Mesothelial cell of epicardium (in vitro differentiated cells): ENCODE results near the gene DDHD1. TPM values are rescaled to one million over a fixed set of nuclear protein-coding genes. Genes with fewer than 3 reads are reported as not detected.

Source experiments
- DNase-seq, 2 experiments: peaks; one replicate each; pipeline ENCODE4 v3.0.0; 2021; ENCODE audit warnings: low spot score in 2 of 2; ENCODE audit not compliant: unreplicated experiment in 2 of 2
- H3K27ac Mint-ChIP-seq: 2 replicates; pipeline ENCODE4 v1.8.0; 2021; ENCODE audit warnings: mixed read lengths
- H3K27me3 Mint-ChIP-seq: 2 replicates; pipeline ENCODE4 v1.8.0; 2021; ENCODE audit warnings: low read depth, mixed read lengths
- H3K36me3 Mint-ChIP-seq: 2 replicates; pipeline ENCODE4 v1.8.0; 2021; ENCODE audit warnings: mixed read lengths
- H3K4me1 Mint-ChIP-seq: 2 replicates; pipeline ENCODE4 v1.8.0; 2021; ENCODE audit warnings: mixed read lengths
- H3K4me3 Mint-ChIP-seq: 2 replicates; pipeline ENCODE4 v1.8.0; 2021; ENCODE audit warnings: mild to moderate bottlenecking, moderate library complexity, mixed read lengths
- H3K9me3 Mint-ChIP-seq: 2 replicates; pipeline ENCODE4 v1.8.0; 2021; ENCODE audit warnings: mixed read lengths
- total RNA-seq: library from RNA; stranded (reverse); gene quantifications from 3 replicates; pipeline ENCODE4 v1.2.1, GENCODE V29; 2021
- TF ChIP-seq, protein P1 (sequence below): fragments of 200-600 bp; sonication (generic); IDR thresholded peaks from one replicate; pipeline ENCODE4 v1.5.0; 2021; ENCODE audit warnings: antibody characterized with exemption; ENCODE audit not compliant: unreplicated experiment

Gene DDHD1
- total RNA-seq, 1 donor from 2014 or later: 24.3 TPM

DNA sequence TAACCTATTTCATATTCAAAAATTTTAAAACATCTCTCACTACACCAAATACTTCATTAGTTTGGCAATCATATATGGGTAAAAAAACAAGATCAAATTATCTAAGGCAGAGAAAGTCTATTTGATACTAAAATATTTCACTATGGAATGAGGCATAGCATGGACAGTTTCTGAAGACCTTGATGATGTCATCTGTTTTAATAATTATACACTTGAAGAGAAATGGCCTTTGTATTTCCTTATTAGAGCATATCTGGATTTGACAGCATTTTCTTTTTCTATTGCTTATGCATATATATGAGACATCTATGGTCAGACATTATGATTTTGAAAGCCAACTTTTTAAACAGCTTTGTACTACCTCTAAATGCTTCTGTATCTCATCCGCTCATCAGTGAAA, 88.6 kb downstream of the DDHD1 start:
- Mint-ChIP-seq H3K9me3 (no peaks in the 10 kb centered on the region), H3K27ac (no peak overlapping the region), H3K4me3 (no peak overlapping the region), H3K4me1 (peaks cover 7% of the 10 kb centered on the region), H3K36me3 (peaks cover 4% of the 10 kb centered on the region), H3K27me3 (no peaks in the 10 kb centered on the region)
- TF ChIP-seq, protein P1, sequence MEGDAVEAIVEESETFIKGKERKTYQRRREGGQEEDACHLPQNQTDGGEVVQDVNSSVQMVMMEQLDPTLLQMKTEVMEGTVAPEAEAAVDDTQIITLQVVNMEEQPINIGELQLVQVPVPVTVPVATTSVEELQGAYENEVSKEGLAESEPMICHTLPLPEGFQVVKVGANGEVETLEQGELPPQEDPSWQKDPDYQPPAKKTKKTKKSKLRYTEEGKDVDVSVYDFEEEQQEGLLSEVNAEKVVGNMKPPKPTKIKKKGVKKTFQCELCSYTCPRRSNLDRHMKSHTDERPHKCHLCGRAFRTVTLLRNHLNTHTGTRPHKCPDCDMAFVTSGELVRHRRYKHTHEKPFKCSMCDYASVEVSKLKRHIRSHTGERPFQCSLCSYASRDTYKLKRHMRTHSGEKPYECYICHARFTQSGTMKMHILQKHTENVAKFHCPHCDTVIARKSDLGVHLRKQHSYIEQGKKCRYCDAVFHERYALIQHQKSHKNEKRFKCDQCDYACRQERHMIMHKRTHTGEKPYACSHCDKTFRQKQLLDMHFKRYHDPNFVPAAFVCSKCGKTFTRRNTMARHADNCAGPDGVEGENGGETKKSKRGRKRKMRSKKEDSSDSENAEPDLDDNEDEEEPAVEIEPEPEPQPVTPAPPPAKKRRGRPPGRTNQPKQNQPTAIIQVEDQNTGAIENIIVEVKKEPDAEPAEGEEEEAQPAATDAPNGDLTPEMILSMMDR: no peak
- DNase-seq: no peak

DNA sequence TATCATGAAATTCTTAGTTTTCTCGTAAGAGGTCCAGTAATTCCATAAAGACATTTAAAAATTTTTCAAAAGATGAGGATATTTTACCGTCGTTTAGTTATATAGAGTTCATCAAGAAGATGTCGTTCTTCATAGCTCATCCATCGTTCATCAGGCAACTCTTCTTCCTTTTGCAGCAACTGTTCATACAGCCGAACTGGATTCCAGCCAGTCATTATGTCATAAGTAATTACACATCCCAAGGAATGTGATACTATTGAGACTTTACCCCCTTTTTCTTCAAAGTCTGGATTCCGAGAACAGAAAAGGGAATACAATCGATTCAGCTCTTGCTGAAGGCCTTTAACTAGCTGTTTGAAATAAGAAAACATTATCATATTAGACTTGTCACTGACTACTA, 90.3 kb downstream of the DDHD1 start:
- H3K27ac Mint-ChIP-seq: peak overlapping the region; percentile 0
- H3K9me3 Mint-ChIP-seq: no peaks in the 10 kb centered on the region
- no peak overlapping the region for H3K4me3 Mint-ChIP-seq
- H3K36me3 Mint-ChIP-seq: peaks cover 3% of the 10 kb centered on the region
- TF ChIP-seq, protein P1: no peak
- H3K27me3 Mint-ChIP-seq: no peaks in the 10 kb centered on the region
- no peak for DNase-seq
- peaks cover 7% of the 10 kb centered on the region for H3K4me1 Mint-ChIP-seq

DNA sequence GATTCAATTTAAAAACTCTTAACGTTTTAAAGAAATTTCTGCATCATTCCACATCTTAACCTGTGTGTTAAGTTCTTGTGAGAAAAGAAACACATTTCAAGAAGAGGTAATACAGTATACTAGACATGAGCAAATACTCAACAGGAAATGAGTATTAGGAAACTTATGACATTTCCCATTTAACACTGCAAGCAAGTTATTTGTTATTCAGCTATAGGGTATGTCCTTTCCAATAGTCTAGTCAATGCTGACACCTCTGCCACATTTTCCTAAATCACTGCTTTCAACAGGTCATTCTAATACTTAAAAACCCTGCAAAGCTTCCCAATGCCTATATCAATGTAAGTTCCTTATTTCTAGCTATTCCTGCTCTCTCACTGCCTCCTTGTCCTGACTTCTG, 93.1 kb downstream of the DDHD1 start:
- TF ChIP-seq, protein P1: no peak
- no peaks in the 10 kb centered on the region for H3K27me3 Mint-ChIP-seq

DNA sequence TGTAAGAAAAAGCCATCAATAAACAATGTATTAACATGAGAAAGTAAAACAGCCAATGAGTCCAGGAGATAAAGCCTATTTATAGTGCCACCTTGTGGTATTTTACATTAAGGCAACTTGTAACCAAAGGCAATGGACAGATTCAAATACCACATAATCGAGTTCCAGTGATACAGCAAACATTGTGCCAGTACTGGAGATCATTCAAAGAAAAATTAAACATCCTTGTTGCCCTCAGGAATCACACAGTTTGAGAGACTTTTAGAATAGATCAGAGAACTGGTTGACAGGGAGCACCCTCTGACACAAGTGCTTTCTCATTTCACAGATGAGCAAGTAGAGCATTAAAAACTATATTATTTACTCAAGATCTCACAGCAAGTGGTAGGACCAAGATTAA, 98.1 kb downstream of the DDHD1 start:
- H3K4me1 Mint-ChIP-seq: peaks cover 11% of the 10 kb centered on the region
- H3K27me3 Mint-ChIP-seq: no peaks in the 10 kb centered on the region
- peaks cover 2% of the 10 kb centered on the region for H3K36me3 Mint-ChIP-seq
- no peak overlapping the region for H3K27ac Mint-ChIP-seq
- H3K9me3 Mint-ChIP-seq: no peaks in the 10 kb centered on the region
- TF ChIP-seq, protein P1: peak; percentile 61
- H3K4me3 Mint-ChIP-seq: no peak overlapping the region
- no peak for DNase-seq

More for the DNA sequence above, 93.1 kb downstream of the DDHD1 start:
- Mint-ChIP-seq H3K4me1 (peaks cover 7% of the 10 kb centered on the region), H3K9me3 (no peaks in the 10 kb centered on the region), H3K27ac (no peak overlapping the region), H3K4me3 (no peak overlapping the region), H3K36me3 (peaks cover 3% of the 10 kb centered on the region)
- no peak for DNase-seq

DNA sequence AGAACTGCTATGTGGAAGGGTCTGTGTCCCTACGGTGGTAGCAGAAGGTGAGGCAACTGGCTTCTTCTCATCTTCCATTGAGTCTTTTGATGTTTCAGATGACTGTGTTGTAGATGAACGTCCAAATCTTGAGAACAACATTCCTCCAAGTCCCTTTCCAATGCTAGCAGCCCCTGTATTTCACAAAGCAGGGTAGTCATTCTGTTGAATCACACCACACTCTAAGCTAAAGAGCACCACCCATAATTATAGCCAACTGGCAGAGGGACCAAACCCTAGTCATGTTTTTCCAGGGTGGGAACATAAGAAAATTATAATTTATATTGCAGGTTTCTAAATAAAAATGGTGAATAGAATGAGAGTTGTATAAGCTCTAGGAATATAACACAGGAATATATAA, 98.7 kb downstream of the DDHD1 start:
- Mint-ChIP-seq H3K27me3 (no peaks in the 10 kb centered on the region), H3K36me3 (peaks cover 2% of the 10 kb centered on the region), H3K4me3 (no peak overlapping the region), H3K9me3 (no peaks in the 10 kb centered on the region), H3K4me1 (peaks cover 15% of the 10 kb centered on the region), H3K27ac (no peak overlapping the region)
- DNase-seq: no peak
- TF ChIP-seq, protein P1: no peak

DNA sequence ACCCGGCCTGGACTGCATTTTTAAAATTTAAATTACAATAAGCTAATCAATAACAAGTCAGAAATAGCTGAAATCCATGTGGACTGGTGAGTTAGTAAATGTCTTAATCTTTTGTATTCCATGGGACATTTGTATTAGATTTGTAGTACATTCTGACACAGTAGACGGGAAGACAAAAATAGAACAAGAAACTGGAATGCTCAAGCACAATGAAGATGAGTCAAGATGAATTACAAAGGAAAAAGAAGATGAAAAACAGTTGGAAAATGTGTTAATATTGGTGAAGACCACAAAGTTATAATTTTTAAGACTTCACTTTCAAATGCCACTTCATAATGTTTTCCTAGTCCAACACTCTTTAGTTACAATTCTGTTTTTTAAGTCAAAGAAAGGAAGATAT, 104.5 kb downstream of the DDHD1 start:
- no peaks in the 10 kb centered on the region for H3K36me3 Mint-ChIP-seq
- H3K9me3 Mint-ChIP-seq: no peaks in the 10 kb centered on the region
- no peaks in the 10 kb centered on the region for H3K27me3 Mint-ChIP-seq
- H3K27ac Mint-ChIP-seq: no peak overlapping the region
- no peak for DNase-seq
- peaks cover 33% of the 10 kb centered on the region for H3K4me1 Mint-ChIP-seq
- TF ChIP-seq, protein P1: no peak
- H3K4me3 Mint-ChIP-seq: no peak overlapping the region
